WI38 (cell line): ENCODE results near the gene HNRNPUL1.

Experiments used
- H3K4me3 ChIP-seq: 2 replicates; pipeline ENCODE4 v1.5.1; 2011; ENCODE audit warnings: low read depth, mild to moderate bottlenecking, control low read depth, low read length
- TF ChIP-seq, protein P1 (sequence below): IDR thresholded peaks from 2 replicates; pipeline ENCODE4 v1.5.1; 2012; ENCODE audit warnings: low read depth, mild to moderate bottlenecking, control low read depth, low read length

The HNRNPUL1 gene

DNA sequence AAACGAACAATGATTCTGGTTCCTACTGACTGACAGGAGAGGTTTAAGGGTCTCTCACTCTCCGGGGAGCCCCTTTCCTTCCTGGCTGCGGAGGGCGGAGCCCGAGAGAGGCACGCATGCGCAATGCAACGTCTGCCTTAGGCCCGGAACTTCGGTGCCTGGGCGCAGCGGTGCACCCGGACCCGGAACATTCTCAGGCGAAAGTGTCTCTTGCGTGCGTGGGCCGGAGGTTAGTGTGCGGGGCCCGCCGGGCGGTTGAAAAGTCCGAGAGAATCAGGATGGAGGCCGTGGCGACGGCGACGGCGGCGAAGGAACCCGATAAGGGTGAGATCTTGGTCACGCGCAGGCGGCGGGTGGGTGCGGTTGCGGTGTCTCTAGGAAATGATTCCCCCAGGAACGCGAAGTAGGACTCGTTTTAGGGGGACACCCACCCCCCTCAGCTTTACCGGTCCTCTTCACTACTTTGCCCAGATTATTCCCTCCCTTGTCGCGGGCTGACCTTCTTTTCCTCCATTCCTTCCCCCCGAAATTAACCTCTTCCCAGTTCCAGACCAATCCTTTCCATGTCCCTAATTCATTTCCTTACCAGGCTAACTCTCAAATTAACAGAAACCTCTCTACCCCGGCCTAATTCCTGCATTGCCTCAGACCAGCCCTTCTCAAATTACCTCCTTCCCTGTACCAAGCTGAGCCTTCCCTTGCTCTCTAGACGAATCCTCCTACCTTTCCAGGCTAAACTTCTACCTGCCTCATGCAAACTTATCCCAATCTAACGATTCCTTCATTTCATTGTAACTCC is 46.1 kb downstream of the HNRNPUL1 start, which contains the start of gene CCDC97:
CCDC97 (plus strand) TSS at position 140 of the 799 bp plus-strand sequence; CDS start at position 279, 139 bp downstream.
- peak within 1 kb of the TSS; percentile 70 for H3K4me3 ChIP-seq
- TF ChIP-seq, protein P1, sequence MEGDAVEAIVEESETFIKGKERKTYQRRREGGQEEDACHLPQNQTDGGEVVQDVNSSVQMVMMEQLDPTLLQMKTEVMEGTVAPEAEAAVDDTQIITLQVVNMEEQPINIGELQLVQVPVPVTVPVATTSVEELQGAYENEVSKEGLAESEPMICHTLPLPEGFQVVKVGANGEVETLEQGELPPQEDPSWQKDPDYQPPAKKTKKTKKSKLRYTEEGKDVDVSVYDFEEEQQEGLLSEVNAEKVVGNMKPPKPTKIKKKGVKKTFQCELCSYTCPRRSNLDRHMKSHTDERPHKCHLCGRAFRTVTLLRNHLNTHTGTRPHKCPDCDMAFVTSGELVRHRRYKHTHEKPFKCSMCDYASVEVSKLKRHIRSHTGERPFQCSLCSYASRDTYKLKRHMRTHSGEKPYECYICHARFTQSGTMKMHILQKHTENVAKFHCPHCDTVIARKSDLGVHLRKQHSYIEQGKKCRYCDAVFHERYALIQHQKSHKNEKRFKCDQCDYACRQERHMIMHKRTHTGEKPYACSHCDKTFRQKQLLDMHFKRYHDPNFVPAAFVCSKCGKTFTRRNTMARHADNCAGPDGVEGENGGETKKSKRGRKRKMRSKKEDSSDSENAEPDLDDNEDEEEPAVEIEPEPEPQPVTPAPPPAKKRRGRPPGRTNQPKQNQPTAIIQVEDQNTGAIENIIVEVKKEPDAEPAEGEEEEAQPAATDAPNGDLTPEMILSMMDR = no peak

DNA sequence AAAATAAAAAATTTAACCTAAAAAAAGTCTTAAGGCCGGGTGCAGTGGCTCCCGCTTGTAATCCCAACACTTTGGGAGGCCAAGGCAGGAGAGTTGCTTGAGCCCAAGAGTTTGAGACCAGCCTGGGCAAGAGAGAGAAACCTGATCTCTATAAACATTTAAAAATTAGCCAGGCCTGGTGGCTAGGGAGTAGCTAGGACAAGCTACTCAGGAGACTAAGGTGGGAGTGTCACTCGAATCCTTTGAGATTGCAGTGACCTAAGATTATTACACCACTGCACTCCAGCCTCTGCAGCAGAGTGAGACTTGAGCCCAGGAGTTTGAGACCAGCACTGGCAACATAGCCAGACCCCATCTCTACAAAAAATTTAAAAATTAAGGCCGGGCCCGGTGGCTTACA is 46.9 kb downstream of the HNRNPUL1 start:
- TF ChIP-seq, protein P1 = no peak
- peak overlapping the region; percentile 70 for H3K4me3 ChIP-seq

- 0 out of 2 replicates have a peak overlapping the region, but pooled peaks have one; percentile 70 for H3K4me3 ChIP-seq
- TF ChIP-seq, protein P1 = no peak
These were observed 47.4 kb downstream of the HNRNPUL1 start for GRCh38 chr19:41311613-41312012.

- TF ChIP-seq, protein P1 = no peak
- H3K4me3 ChIP-seq = no peak overlapping the region
These were observed 52.2 kb downstream of the HNRNPUL1 start for GRCh38 chr19:41316306-41316920.

- TF ChIP-seq, protein P1 = no peak
- H3K4me3 ChIP-seq = no peak overlapping the region
These were observed 54.7 kb downstream of the HNRNPUL1 start for GRCh38 chr19:41318696-41319499.

DNA sequence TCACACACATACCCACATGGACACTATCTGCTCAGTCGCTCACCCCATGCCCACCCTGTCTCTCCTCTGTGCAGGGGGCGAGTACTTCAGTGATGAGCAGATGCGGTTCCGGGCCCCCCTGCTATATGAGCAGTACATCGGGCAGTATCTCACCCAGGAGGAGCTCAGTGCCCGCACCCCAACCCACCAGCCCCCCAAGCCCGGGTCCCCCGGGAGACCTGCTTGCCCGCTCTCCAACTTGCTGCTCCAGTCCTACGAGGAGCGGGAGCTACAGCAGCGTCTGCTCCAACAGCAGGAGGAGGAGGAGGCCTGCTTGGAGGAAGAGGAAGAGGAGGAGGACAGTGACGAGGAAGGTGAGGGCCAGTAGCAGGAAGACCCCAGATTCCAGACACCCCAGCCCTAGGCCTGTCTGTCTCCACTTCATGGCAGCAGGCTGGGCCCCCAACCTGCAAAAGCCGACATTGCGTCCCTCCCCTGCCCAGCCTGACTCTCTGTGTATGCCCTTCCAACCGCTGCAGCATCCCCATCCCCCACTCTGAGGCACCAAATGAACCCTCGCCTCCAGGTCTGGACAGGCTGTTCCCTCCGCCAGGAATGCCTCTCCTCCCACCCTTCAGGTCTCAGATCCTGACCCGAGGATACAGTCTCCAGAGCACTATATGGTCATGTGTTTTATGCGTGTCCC is 55.5 kb downstream of the HNRNPUL1 start:
- TF ChIP-seq, protein P1 = no peak
- H3K4me3 ChIP-seq = no peak overlapping the region
